HG02943 (cell line): ENCODE data around the gene NR6A1.

Experiments used
- ATAC-seq: cut with Tn5 transposase; IDR thresholded peaks from one replicate; pipeline ENCODE4 v1.9.1; 2021; ENCODE audit warnings: mild to moderate bottlenecking, low read depth, moderate library complexity; ENCODE audit not compliant: unreplicated experiment

NR6A1 gene

GRCh38 chr9:124513376-124513994, 257.6 kb downstream of the NR6A1 start:
- no peak for ATAC-seq

GRCh38 chr9:124512806-124513204, 258.3 kb downstream of the NR6A1 start:
- no peak for ATAC-seq

- ATAC-seq: no peak
Measured at GRCh38 chr9:124511891-124512805, 259.0 kb downstream of the NR6A1 start.

GRCh38 chr9:124511426-124511840, 259.7 kb downstream of the NR6A1 start:
- no peak for ATAC-seq

GRCh38 chr9:124510650-124511425, 260.3 kb downstream of the NR6A1 start:
- ATAC-seq: no peak

- no peak for ATAC-seq
Measured at GRCh38 chr9:124507880-124508423, 263.2 kb downstream of the NR6A1 start.

GRCh38 chr9:124506931-124507879, 263.9 kb downstream of the NR6A1 start, which contains the start of gene NR5A1:
TSS of gene NR5A1 (minus strand) at chr9:124507399. CDS start at chr9:124503395, 4,004 bp downstream.
- no peak for ATAC-seq

- ATAC-seq: no peak
Measured at GRCh38 chr9:124506433-124506832, 264.7 kb downstream of the NR6A1 start.

- ATAC-seq: no peak
Measured at GRCh38 chr9:124505901-124506346, 265.2 kb downstream of the NR6A1 start.

GRCh38 chr9:124505006-124505900, 265.9 kb downstream of the NR6A1 start:
- no peak for ATAC-seq

- ATAC-seq: no peak
Measured at GRCh38 chr9:124504530-124505005, 266.5 kb downstream of the NR6A1 start.

- ATAC-seq: no peak
Measured at GRCh38 chr9:124503713-124504529, 267.2 kb downstream of the NR6A1 start.

- ATAC-seq: no peak
Measured at GRCh38 chr9:124502711-124503702, 268.1 kb downstream of the NR6A1 start.

- no peak for ATAC-seq
Measured at GRCh38 chr9:124501771-124502320, 269.3 kb downstream of the NR6A1 start.

- ATAC-seq: no peak
Measured at GRCh38 chr9:124500796-124501611, 270.1 kb downstream of the NR6A1 start.
